Fibroblast of villous mesenchyme (primary cell): Measurements from ENCODE around the gene KLHL40. TPM values are rescaled to one million over a fixed set of nuclear protein-coding genes. Genes with fewer than 3 reads are reported as not detected.
"Not testable (repeated sequence)": the region's sequence is repeated elsewhere in the genome, so short reads cannot be mapped to it uniquely, and the experiment has no call there.

Experiments
- DNase-seq: peaks from one replicate; pipeline ENCODE4 v3.0.0-alpha.2; 2010; ENCODE audit warnings: low read depth
- H3K4me3 ChIP-seq: 2 replicates; pipeline ENCODE4 v1.5.1; 2011; ENCODE audit warnings: low read depth, mild to moderate bottlenecking, low read length
- CTCF ChIP-seq: IDR thresholded peaks from 2 replicates; pipeline ENCODE4 v1.5.1; 2012; ENCODE audit warnings: low read depth, mild to moderate bottlenecking, low read length; ENCODE audit not compliant: insufficient read depth
- total RNA-seq: library from RNA; depleted of rRNA; stranded (reverse); fragments of >200 nt; gene quantifications from 2 replicates; pipeline ENCODE4 v1.2.3, GENCODE V29; 2012

The KLHL40 gene
- total RNA-seq, 1 donor: not detected

GRCh38 chr3:42713747-42714146 is 28.4 kb downstream of the KLHL40 start:
- no peak overlapping the region for H3K4me3 ChIP-seq
- DNase-seq: no peak
- TF ChIP-seq CTCF: no peak

DNA sequence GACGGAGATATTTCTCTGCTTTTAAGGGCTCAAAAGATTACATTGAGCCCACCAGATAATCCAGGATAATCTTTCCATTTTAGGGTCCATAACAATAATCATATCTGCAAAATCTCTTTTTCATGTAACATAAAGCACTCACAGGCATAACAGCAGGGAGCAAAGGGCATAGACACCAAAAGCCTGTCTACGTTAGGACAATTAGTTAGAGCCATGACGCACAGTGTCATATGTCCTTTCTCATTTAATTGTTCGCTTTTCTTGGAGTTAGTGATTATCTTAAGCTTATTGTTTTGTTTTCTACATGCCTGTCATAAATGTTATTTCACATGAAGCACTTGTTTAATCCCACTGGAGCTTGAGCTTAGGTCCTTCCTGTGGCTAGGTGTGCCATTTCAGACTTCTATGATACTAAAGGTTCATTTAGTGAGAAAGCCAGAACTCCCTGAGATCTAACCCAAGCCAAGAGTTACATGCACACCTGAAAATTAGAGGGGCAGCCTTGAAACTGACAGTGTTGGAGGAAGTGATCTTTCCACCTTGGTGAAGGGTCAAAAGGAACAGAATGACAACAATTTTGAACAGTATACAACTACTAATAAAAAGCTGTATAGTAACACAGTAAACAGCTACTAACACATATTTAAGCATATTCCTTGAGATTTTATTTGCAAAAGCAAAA is 29.0 kb downstream of the KLHL40 start:
- H3K4me3 ChIP-seq: no peak overlapping the region
- DNase-seq: no peak
- TF ChIP-seq CTCF: no peak

DNA sequence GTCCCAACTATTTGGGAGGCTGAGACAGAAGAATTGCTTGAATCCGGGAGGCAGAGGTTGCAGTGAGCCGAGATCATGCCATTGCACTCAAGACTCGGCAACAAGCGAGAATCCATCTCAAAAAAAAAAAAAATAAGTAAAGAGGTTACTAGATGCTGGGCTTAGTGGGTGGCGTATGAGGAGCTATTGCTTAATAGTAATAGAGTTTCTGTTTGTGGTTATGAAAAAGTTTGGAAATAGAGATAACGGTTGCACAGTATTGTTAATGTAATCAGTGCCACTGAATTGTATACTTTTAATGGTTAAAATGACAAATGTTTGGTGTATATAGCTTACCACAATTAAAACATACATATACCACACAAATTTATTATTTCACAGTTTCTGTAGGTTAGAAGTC is 32.0 kb downstream of the KLHL40 start:
- TF ChIP-seq CTCF: no peak
- no peak overlapping the region for H3K4me3 ChIP-seq
- peak; percentile 10 for DNase-seq

- no peak for DNase-seq
- no peak for TF ChIP-seq CTCF
- H3K4me3 ChIP-seq: no peak overlapping the region
These were observed 33.0 kb downstream of the KLHL40 start for GRCh38 chr3:42718338-42718737.

DNA sequence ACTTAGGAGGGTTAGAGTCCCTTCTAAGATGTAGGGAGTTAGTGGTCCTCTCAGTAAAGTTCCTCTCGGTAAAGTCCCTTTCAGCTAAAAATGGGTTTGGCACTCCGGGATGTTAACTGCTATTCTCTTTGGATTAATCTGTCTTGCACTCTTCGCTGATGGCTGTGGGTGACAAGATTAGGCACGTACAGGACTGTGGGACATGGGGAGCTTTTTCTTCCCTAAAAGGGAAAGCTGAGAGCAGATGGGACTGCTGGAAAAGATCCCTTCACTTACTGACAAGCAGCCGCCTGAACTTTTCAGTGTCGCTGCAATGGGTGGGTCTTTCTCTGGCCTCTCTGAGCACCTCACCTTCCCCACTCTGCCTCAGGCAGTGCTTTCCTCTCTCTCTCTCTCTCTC is 33.7 kb downstream of the KLHL40 start:
- DNase-seq: no peak
- no peak for TF ChIP-seq CTCF
- no peak overlapping the region for H3K4me3 ChIP-seq

DNA sequence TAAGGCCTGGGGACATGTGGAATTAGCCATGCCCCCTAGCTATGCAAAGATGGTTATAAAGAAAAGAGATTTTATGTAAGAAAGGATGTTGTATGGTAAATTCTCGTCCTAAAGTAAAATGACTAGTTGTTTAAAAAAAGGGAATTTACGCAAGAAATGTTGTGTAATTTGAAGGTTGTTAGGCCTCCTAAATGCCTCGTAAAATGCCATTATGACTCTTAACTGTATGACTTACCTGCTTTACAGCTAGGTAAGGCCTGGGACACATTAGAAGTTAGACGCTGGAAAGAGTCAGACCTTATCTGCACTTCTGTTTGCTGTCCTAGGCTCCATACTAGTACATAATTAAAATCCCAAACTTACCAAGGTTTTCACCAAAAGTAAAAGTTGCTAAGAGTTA is 34.8 kb downstream of the KLHL40 start:
- no peak for DNase-seq
- no peak for TF ChIP-seq CTCF
- no peak overlapping the region for H3K4me3 ChIP-seq

DNA sequence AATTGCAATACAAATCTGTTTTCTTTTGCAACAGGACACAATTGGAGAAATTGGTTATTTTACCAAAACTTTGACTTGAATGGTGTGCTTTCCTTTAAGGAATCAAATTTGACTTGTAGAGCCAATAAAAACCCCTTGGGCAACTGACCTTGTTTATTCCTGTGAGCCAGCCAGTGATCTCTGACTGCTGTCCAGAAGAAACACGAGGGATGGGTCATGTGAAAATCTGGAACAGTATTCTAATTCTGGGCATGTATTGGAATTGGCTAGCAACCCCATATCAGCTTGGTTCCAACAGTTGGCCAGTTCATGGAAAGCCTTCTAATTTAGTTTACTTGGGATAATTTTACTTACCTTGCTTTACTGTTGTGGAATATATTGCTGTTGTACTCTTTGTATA is 36.4 kb downstream of the KLHL40 start:
- no peak for DNase-seq
- H3K4me3 ChIP-seq: no peak overlapping the region
- no peak for TF ChIP-seq CTCF

DNA sequence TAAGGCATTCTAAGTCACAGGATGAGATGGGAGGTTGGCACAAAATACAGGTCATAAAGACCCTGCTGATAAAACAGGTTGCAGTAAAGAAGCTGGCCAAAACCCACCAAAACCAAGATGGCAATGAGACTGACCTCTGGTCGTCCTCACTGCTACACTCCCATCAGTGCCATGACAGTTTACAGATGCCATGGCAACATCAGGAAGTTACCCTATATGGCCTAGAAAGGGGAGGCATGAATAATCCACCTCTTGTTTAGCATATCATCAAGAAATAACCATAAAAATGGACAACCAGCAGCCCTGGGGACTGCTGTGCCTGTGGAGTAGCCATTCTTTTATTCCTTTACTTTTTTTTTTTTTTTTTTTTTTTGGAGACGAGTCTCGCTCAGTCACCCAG is 37.1 kb downstream of the KLHL40 start:
- H3K4me3 ChIP-seq, DNase-seq: not testable (repeated sequence)
